CD14-positive monocyte (primary cell): ENCODE measurements around the gene GAA. TPM values are rescaled to one million over a fixed set of nuclear protein-coding genes. Genes with fewer than 3 reads are reported as not detected.

Experiments used
- DNase-seq, 3 donors: peaks; one replicate each; pipeline ENCODE4 v3.0.0-alpha.2; 2011 to 2022
- H2AFZ ChIP-seq: 2 replicates; pipeline ENCODE4 v1.6.0; 2012; ENCODE audit warnings: mild to moderate bottlenecking, low read depth, low read length, inconsistent platforms; ENCODE audit not compliant: insufficient read depth, poor library complexity, severe bottlenecking
- H3K27ac ChIP-seq, 2 donors: 1 replicate in 1 of 2; 2 replicates in 1 of 2; pipeline ENCODE4 v1.5.1; 2012 to 2013; ENCODE audit warnings: low read length in 2 of 2, control low read depth in 1 of 2, inconsistent platforms in 1 of 2, low read depth in 1 of 2, mild to moderate bottlenecking in 1 of 2
- H3K27me3 ChIP-seq, 2 donors: one replicate each; pipeline versions ENCODE4 v1.6.0 to v1.6.1; 2011 to 2013; ENCODE audit warnings: low read length in 2 of 2; ENCODE audit not compliant: control insufficient read depth in 2 of 2, insufficient read depth in 2 of 2
- H3K36me3 ChIP-seq, 2 donors: replicated peaks in 1 of 2; 1 replicate in 1 of 2; 2 replicates in 1 of 2; pipeline versions ENCODE4 v1.5.1 to v1.6.1; 2012 to 2013; ENCODE audit warnings: low read length in 2 of 2, control low read depth in 1 of 2, inconsistent platforms in 1 of 2, mild to moderate bottlenecking in 1 of 2; ENCODE audit not compliant: insufficient read depth in 2 of 2, control insufficient read depth in 1 of 2
- H3K4me1 ChIP-seq, 2 donors: 1 replicate in 1 of 2; 2 replicates in 1 of 2; pipeline versions ENCODE4 v1.5.1 to v1.6.1; 2012 to 2013; ENCODE audit warnings: low read length in 2 of 2, control low read depth in 1 of 2, inconsistent platforms in 1 of 2, mild to moderate bottlenecking in 1 of 2, moderate library complexity in 1 of 2; ENCODE audit not compliant: insufficient read depth in 2 of 2, control insufficient read depth in 1 of 2
- H3K4me2 ChIP-seq: replicated peaks from 2 replicates; pipeline ENCODE3; 2012; ENCODE audit warnings: low read length, moderate library complexity, mild to moderate bottlenecking; ENCODE audit not compliant: poor library complexity, severe bottlenecking; ENCODE audit errors: extremely low read depth
- H3K4me3 ChIP-seq, 3 experiments: fragments of 200-600 bp in 1 of 3; sonication (generic) in 1 of 3; replicated peaks in 1 of 3; 1 replicate in 2 of 3; 2 replicates in 1 of 3; pipeline ENCODE4 v1.5.1; 2011 to 2013; ENCODE audit warnings: low read length in 3 of 3, mild to moderate bottlenecking in 3 of 3, control low read depth in 2 of 3, low read depth in 2 of 3, inconsistent platforms in 1 of 3, moderate library complexity in 1 of 3
- H3K79me2 ChIP-seq: 2 replicates; pipeline ENCODE4 v1.6.0; 2012; ENCODE audit warnings: mild to moderate bottlenecking, control low read depth, inconsistent platforms, low read length, moderate library complexity; ENCODE audit not compliant: insufficient read depth
- H3K9ac ChIP-seq: 2 replicates; pipeline ENCODE4 v1.6.0; 2017; ENCODE audit warnings: low read length, mild to moderate bottlenecking; ENCODE audit not compliant: insufficient read depth, poor library complexity, severe bottlenecking
- H3K9me3 ChIP-seq, 2 donors: replicated peaks in 1 of 2; 1 replicate in 1 of 2; 2 replicates in 1 of 2; pipeline versions ENCODE4 v1.5.1 to v1.6.1; 2012 to 2013; ENCODE audit warnings: low read length in 2 of 2, control low read depth in 1 of 2; ENCODE audit not compliant: control insufficient read depth in 1 of 2, insufficient read depth in 1 of 2
- H4K20me1 ChIP-seq: 2 replicates; pipeline ENCODE4 v1.6.0; 2012; ENCODE audit warnings: mild to moderate bottlenecking, low read length, control low read depth, moderate library complexity; ENCODE audit not compliant: insufficient read depth
- H3K27ac Mint-ChIP-seq, 7 donors: one replicate each; pipeline ENCODE4 v1.8.0; 2020; ENCODE audit warnings: mild to moderate bottlenecking in 7 of 7, mixed read lengths in 7 of 7, moderate library complexity in 6 of 7, inconsistent platforms in 2 of 7
- H3K27me3 Mint-ChIP-seq, 3 donors: one replicate each; pipeline ENCODE4 v1.8.0; 2021 to 2022; ENCODE audit warnings: low read depth in 3 of 3, mild to moderate bottlenecking in 3 of 3, mixed read lengths in 3 of 3, moderate library complexity in 3 of 3, inconsistent platforms in 1 of 3
- H3K36me3 Mint-ChIP-seq, 2 donors: one replicate each; pipeline ENCODE4 v1.8.0; 2020; ENCODE audit warnings: mixed read lengths in 2 of 2, inconsistent platforms in 1 of 2, mild to moderate bottlenecking in 1 of 2
- H3K4me1 Mint-ChIP-seq: one replicate; pipeline ENCODE4 v1.8.0; 2020; ENCODE audit warnings: mild to moderate bottlenecking, mixed read lengths
- H3K4me3 Mint-ChIP-seq, 2 donors: one replicate each; pipeline ENCODE4 v1.8.0; 2020; ENCODE audit warnings: mild to moderate bottlenecking in 2 of 2, mixed read lengths in 2 of 2, moderate library complexity in 1 of 2
- H3K9me3 Mint-ChIP-seq, 7 donors: one replicate each; pipeline ENCODE4 v1.8.0; 2020 to 2022; ENCODE audit warnings: mixed read lengths in 7 of 7, mild to moderate bottlenecking in 6 of 7, moderate library complexity in 6 of 7, inconsistent platforms in 2 of 7
- WGBS: methylation state at CpG from one replicate; pipeline ENCODE4 v1.1.5; 2013; ENCODE audit warnings: missing lambda C conversion rate; ENCODE audit not compliant: insufficient coverage; 5-methylcytosine and 5-hydroxymethylcytosine counted together
- intact Hi-C, 2 donors: fragments of 100-400 bp; cut with micrococcal nuclease; formaldehyde crosslinking; loops; one replicate each; pipeline versions ENCODE4 v1.15.0 to v1.15.1; 2023
- polyA plus RNA-seq, 3 donors: library from polyadenylated mRNA; depleted of rRNA in 1 of 3; unstranded in 2 of 3; stranded (reverse) in 1 of 3; fragments of 300-500 nt in 2 of 3; fragments of >200 nt in 1 of 3; fragmentation: Illumina TruSeq in 2 of 3; gene quantifications; 1 replicate in 2 of 3; 2 replicates in 1 of 3; pipeline ENCODE4 v1.2.3, GENCODE V29; 2012 to 2021
- TF ChIP-seq, protein P1 (sequence below): fragments of 200-600 bp; IDR thresholded peaks from one replicate; pipeline ENCODE4 v1.8.0; 2022; ENCODE audit warnings: antibody characterized with exemption, mild to moderate bottlenecking

Gene GAA
- polyA plus RNA-seq, 3 donors = 116 to 140 (median 120) TPM

DNA sequence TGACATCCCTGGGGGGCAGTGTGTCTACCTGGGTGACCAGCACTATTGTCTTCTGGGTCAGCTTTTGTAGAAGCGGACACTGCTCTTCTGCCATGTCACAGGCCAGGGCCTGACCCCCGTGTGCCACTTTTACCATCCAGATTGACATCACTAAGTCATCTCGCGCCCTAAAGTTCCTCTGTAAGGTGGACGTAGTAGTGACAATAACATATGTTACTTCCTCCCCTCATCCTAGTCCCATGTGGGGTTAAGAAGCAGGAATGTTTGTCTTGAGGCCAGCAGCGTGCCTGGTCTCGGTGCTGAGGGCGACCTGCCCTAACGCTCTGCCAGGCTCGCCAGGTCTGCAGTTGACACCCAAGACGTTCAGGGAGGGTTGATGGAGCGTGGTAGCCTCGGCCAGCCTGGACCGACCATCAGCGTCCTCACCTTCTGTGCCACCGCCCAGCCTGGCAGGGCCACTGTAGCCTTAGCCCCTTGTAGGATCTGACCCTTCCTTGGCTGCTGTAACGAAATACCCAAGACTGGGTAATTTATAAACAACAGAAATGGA is 20.7 kb downstream of the GAA start:
- 97% methylated on average over 12 of the region's 17 CpGs for WGBS
- no peak overlapping the region for H3K9ac ChIP-seq
- H3K9me3 Mint-ChIP-seq = no peaks in the 10 kb centered on the region

DNA sequence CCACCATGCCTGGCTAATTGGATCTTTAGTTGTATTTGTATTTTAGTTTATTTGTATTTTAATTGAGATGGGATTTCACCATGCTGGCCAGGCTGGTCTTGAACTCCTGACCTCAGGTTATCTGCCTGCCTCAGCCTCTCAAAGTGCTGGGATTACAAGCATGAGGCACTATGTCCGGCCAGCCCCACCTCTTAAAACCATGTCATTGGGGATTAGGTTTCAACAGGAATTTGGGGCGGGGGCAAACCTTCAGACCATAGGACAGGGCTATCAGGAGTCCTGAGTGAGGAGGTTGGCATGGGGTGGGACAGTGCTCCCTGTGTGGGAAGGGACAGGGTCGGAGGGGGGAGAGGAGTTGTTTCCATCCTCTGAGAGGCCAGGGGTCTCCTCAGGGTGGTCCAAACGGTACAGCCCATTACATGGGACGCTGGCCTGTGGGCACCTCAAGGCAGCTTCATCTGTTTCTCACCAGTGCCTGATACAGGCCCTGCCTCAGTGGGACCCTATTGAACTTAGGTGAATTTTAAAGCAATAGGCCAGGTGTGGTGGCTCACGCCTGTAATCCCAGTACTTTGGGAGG is 21.6 kb downstream of the GAA start:
- Mint-ChIP-seq H3K27ac (no peak overlapping the region), H3K4me1 (no peaks in the 10 kb centered on the region), H3K36me3 (peaks cover 10 to 19% of the 10 kb centered on the region in 2 donors), H3K27me3 (peaks cover 5 to 8% (median 5%) of the 10 kb centered on the region in 3 donors), H3K9me3 (no peaks in the 10 kb centered on the region), H3K4me3 (no peak overlapping the region)
- peaks cover 0 to 2% of the 10 kb centered on the region in 2 donors for H3K27me3 ChIP-seq
- DNase-seq = no peak
- H2AFZ ChIP-seq = no peak overlapping the region
- H3K79me2 ChIP-seq = no peaks in the 10 kb centered on the region
- H3K4me2 ChIP-seq = no peak overlapping the region
- WGBS = 100% methylated on average over 3 of the region's 6 CpGs
- TF ChIP-seq, protein P1, sequence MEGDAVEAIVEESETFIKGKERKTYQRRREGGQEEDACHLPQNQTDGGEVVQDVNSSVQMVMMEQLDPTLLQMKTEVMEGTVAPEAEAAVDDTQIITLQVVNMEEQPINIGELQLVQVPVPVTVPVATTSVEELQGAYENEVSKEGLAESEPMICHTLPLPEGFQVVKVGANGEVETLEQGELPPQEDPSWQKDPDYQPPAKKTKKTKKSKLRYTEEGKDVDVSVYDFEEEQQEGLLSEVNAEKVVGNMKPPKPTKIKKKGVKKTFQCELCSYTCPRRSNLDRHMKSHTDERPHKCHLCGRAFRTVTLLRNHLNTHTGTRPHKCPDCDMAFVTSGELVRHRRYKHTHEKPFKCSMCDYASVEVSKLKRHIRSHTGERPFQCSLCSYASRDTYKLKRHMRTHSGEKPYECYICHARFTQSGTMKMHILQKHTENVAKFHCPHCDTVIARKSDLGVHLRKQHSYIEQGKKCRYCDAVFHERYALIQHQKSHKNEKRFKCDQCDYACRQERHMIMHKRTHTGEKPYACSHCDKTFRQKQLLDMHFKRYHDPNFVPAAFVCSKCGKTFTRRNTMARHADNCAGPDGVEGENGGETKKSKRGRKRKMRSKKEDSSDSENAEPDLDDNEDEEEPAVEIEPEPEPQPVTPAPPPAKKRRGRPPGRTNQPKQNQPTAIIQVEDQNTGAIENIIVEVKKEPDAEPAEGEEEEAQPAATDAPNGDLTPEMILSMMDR = no peak
- H4K20me1 ChIP-seq = no peaks in the 10 kb centered on the region
- H3K27ac ChIP-seq = no peak overlapping the region
- H3K4me1 ChIP-seq = no peaks in the 10 kb centered on the region
- no peaks in the 10 kb centered on the region for H3K9me3 ChIP-seq
- intact Hi-C loops = no loop called here
- H3K36me3 ChIP-seq = peaks cover 15% of the 10 kb centered on the region in 2 donors
- no peak overlapping the region for H3K4me3 ChIP-seq
- no peak overlapping the region for H3K9ac ChIP-seq

More for the DNA sequence above, 20.7 kb downstream of the GAA start:
- Histone ChIP-seq H3K79me2 (no peaks in the 10 kb centered on the region), H3K4me1 (no peaks in the 10 kb centered on the region), H3K9me3 (no peaks in the 10 kb centered on the region), H4K20me1 (no peaks in the 10 kb centered on the region), H3K27me3 (no peaks in the 10 kb centered on the region), H2AFZ (no peak overlapping the region), H3K4me3 (no peak overlapping the region), H3K27ac (no peak overlapping the region), H3K4me2 (no peak overlapping the region), H3K36me3 (peaks cover 18 to 21% of the 10 kb centered on the region in 2 donors)
- Mint-ChIP-seq H3K27ac (no peak overlapping the region), H3K27me3 (peaks cover 3 to 7% (median 5%) of the 10 kb centered on the region in 3 donors), H3K36me3 (peaks cover 13 to 29% of the 10 kb centered on the region in 2 donors), H3K4me3 (no peak overlapping the region), H3K4me1 (no peaks in the 10 kb centered on the region)
- DNase-seq = no peak
- intact Hi-C loops = no loop called here
- TF ChIP-seq, protein P1 = no peak
